Measurements from ENCODE around the gene MYO15B. TPM values are rescaled to one million over a fixed set of nuclear protein-coding genes. Genes with fewer than 3 reads are reported as not detected.

Gene MYO15B
- total and polyA plus RNA-seq, 2 donors (not counting 3 experiments of a cell fraction or from before 2014, with no cell fraction given): 10.2 to 87.8 TPM

DNA sequence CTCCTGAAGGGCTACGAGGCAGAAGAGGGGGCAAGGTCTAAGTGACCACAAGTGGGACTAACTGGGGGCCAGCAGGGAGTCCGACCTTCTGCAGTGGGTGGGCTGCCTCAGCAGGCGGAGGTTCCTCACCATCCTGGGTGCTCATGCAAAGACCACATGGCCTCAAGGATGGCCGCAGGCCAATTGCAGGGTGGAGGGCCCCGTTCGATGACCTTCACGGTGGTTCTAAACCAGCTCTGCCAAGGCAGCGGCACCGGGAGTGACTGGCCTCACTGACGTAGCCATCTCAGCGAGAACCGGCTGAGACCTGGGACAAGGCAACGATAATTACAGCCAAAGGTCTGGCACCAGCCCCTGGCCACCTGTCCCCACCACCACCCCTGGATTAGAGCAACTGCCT is 51.3 kb downstream of the MYO15B start:
- ChIA-PET POLR2A (no interaction called here), CTCF (interaction anchor here (1.1 to 6.8 kb wide), 3 partner anchors 11 to 109 kb away, joined by 4 to 446 read pairs (median 4); a partner anchor contains a TSS)
- Histone ChIP-seq H3K9ac (replicated peaks; ENCODE audit: extremely low read depth, insufficient read depth, low read length) (no peak overlapping the region), H3K9me3 (replicated peaks; ENCODE audit: control insufficient read depth, insufficient read depth, low read length) (no peaks in the 10 kb centered on the region), H3K4me1 (ENCODE audit: control insufficient read depth, extremely low read depth, insufficient read depth, low read length) (peaks cover 3% of the 10 kb centered on the region), H3K4me3 (replicated peaks in 1 of 3; ENCODE audit: insufficient read depth in 1 of 3, low read depth in 1 of 3, low read length in 3 of 3) (no peak overlapping the region), H3K27me3 (ENCODE audit: control insufficient read depth in 2 of 2, insufficient read depth in 2 of 2, low read length in 2 of 2) (no peaks in the 10 kb centered on the region), H2AFZ (ENCODE audit: low read depth, low read length) (no peak overlapping the region), H3K27ac (ENCODE audit: insufficient read depth, low read depth, low read length) (no peak overlapping the region), H3K9me1 (replicated peaks; ENCODE audit: control insufficient read depth, extremely low read depth, insufficient read depth, low read length) (no peaks in the 10 kb centered on the region), H3K36me3 (ENCODE audit: control insufficient read depth in 2 of 2, extremely low read depth in 1 of 2, insufficient read depth in 2 of 2, low read length in 2 of 2) (peaks cover 0 to 3% of the 10 kb centered on the region in 2 experiments), H4K20me1 (replicated peaks; ENCODE audit: control insufficient read depth, extremely low read depth, insufficient read depth, low read length) (no peaks in the 10 kb centered on the region), H3K79me2 (ENCODE audit: control insufficient read depth, insufficient read depth, low read length) (no peaks in the 10 kb centered on the region), H3K4me2 (ENCODE audit: insufficient read depth, low read length) (no peak overlapping the region)
- intact Hi-C loops (cut with micrococcal nuclease): no loop called here
- no peak for FAIRE-seq
- no TSS peak for BruUV-seq (replicated peaks)
- no peak for TF ChIP-seq POLR2AphosphoS5 (IDR thresholded peaks at IDR 0.05; ENCODE audit: insufficient read depth, low read depth, low read length)
- no peak for TF ChIP-seq POLR2A (IDR thresholded peaks at IDR 0.05; ENCODE audit: low read depth, low read length)
- TF ChIP-seq, protein P1, sequence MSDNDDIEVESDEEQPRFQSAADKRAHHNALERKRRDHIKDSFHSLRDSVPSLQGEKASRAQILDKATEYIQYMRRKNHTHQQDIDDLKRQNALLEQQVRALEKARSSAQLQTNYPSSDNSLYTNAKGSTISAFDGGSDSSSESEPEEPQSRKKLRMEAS (IDR thresholded peaks at IDR 0.05; ENCODE audit: insufficient read depth, insufficient read length): no peak
- no peak for TF ChIP-seq MYC (IDR thresholded peaks at IDR 0.05; ENCODE audit: low read depth, low read length)
- TF ChIP-seq, protein P2, sequence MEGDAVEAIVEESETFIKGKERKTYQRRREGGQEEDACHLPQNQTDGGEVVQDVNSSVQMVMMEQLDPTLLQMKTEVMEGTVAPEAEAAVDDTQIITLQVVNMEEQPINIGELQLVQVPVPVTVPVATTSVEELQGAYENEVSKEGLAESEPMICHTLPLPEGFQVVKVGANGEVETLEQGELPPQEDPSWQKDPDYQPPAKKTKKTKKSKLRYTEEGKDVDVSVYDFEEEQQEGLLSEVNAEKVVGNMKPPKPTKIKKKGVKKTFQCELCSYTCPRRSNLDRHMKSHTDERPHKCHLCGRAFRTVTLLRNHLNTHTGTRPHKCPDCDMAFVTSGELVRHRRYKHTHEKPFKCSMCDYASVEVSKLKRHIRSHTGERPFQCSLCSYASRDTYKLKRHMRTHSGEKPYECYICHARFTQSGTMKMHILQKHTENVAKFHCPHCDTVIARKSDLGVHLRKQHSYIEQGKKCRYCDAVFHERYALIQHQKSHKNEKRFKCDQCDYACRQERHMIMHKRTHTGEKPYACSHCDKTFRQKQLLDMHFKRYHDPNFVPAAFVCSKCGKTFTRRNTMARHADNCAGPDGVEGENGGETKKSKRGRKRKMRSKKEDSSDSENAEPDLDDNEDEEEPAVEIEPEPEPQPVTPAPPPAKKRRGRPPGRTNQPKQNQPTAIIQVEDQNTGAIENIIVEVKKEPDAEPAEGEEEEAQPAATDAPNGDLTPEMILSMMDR (IDR thresholded peaks at IDR 0.05; ENCODE audit: extremely low read depth in 1 of 2, insufficient read depth in 1 of 2, low read depth in 1 of 2, low read length in 2 of 2): no peak
- no peak for TF ChIP-seq FOS (IDR thresholded peaks at IDR 0.05; ENCODE audit: borderline replicate concordance, insufficient read depth, low read length)
- TF ChIP-seq EZH2 (IDR thresholded peaks at IDR 0.05; ENCODE audit: borderline replicate concordance, low read depth, low read length, severe bottlenecking): no peak
- TF ChIP-seq JUN (IDR thresholded peaks at IDR 0.05; ENCODE audit: borderline replicate concordance, insufficient read depth, insufficient read length, low read depth): no peak
- TF ChIP-seq GATA2 (IDR thresholded peaks at IDR 0.05; ENCODE audit: insufficient read depth, insufficient read length, low read depth, low read length): no peak
- dilution Hi-C loops (cut with MboI; ENCODE audit: extremely low pct_ligation_motif_present, low sequenced_read_pairs): no loop called here
- no peak for DNase-seq (ENCODE audit: low read depth, low spot score)
